ENCODE measurements around the gene ZNF618.

The ZNF618 gene

GRCh38 chr9:113935677-113936380 lies 59.7 kb downstream of the ZNF618 start:
- no peak for DNase-seq

GRCh38 chr9:113940077-113940476 lies 64.0 kb downstream of the ZNF618 start:
- no peak for DNase-seq

DNA sequence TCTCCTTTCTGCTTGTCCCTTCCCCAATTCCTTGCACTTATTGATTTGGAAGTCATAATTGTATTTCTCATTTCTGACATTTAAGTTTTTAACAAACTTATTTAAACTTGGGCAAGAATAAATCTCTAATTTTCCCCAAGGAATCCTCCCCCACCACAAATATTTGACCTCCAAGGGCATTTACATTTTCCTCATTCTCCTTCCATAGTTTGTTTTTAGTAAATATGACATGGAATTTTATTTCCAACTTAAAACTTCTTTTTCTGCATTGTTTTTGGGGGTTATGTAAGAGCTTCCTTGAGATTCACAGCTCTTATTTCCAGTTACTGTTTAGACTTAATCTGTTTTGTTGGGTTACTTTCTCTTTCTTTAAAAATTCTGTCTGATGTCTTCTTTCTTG lies 64.9 kb downstream of the ZNF618 start:
- DNase-seq, result no peak

DNA sequence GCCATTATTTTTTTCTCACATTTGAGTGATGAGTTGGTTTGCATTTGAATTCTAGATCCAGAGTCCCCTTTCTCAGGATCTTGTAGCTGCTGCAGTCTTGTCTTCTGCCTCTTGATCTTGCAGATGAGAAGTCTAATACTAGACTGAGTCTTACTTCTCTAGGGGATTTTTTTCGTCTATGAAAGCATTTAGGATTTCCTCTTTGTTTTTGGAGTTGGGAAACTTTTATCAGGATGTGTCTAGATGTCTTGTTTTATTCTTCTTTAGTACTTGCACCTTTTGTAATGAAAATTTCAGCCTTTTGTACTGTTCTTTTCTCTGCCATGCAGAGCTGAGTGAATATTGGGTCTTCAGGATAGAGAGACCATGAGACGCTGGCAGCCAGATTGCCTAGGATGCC lies 65.4 kb downstream of the ZNF618 start:
- no peak for DNase-seq

DNA sequence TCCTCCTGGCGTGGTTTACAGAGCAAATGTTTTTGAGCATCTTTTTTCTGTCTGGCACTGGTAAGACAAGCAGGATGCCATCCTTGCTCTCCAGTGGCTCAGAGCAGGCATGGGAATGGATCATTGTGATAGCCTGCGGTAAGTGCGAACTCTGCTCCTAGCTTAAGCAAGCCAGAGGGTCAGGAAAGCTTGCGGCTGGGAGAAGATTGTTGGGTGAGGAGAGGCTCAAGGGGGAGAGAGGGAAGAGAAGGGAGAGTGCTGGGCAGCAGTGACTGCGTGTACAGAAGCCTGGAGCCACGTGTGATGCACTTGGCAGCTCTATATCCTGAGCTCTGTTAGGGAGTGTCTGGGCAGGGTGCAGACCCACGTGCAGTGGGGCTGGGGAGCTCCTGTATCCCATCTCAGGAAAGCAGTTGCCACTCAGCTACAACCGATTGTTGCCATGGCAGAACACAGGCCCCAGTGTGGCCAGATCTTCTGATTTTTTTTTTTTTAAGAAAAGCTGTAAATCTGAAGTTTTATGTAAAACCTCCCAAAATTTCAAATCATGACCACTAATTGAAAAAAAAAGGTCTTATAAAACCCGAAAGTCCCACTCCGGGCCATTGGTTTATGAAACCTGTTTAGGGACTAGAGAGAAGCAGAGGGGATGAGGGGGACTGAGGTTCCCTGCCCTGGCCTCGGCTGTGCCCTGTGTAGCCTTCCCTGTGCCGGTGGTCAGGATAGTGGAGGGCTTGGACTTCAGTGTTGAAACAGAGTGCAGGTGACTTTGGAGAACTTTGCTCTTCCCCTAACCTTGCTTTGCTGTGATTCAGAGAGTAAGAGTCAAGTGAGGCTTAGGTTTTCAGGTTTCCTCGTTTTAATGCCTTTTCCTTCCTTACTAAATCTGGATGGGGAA lies 67.3 kb downstream of the ZNF618 start:
- DNase-seq, result no peak

DNA sequence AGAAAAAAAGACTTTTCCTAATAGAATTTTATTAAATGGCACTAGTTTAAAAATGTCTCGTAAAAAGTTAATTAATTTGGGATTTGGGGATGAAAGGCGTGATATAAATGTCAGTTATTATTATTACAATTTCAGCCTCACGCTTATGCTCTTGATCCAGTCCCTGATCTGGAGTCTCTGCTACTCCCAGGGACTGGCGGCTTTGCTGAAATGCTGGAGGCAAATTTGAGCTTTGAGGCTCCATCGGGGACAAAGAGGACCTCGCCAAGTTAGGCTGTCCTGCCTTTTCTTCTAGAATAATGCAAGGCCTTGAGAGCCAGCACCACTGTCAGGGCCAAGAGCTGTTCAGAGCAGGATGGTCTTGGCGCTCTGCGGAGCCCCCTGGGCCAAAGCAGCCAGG lies 69.7 kb downstream of the ZNF618 start:
- DNase-seq, result no peak

GRCh38 chr9:113946496-113947115 lies 70.5 kb downstream of the ZNF618 start:
- no peak for DNase-seq

DNA sequence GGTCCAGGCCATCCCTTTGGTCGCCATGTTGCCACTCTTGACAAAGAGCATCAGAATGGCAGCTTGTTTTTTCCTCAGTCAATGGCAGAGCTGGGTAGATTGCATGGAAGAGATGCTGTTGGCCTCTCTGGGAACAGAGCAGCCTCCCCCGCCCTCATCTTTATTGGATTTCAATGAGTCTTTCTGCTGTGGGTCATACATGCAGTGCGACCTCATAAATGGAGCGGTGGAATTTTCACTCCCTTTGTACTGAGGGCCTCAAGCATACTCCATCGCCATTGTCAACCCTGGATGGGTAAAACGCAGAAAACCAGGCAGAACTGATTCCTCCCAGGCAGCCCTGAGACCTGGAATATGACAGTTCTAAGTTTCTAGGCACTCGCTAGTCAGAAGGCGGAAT lies 71.8 kb downstream of the ZNF618 start:
- no peak for DNase-seq

GRCh38 chr9:113948891-113949570 lies 72.9 kb downstream of the ZNF618 start:
- no peak for DNase-seq

DNA sequence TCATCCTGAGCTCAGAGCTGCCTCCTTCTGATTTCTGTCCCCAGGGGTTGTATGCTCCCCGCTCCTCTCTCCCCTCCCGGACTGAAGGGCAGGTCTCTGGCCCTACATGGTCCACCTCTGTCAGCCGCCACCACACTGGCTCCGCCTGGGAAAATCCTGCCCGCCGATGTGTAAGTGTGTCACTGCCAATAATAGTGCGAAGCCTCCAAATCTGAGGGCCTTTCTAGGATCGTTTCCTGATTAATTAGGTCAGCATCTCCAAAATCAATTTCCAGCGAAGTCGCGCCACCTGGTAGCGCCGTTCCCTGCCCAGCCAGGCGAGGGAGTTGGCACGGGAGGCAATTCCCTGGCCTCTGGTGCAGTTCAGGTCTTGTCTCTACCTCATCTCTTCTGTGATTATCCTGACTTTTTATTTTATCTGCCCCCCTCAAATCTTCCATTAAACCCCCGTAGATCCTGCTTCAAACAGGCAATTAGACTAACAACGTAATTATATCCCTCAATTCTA lies 73.5 kb downstream of the ZNF618 start:
- DNase-seq, result no peak

- no peak for DNase-seq
Observed at GRCh38 chr9:113950195-113951031, 74.3 kb downstream of the ZNF618 start.

DNA sequence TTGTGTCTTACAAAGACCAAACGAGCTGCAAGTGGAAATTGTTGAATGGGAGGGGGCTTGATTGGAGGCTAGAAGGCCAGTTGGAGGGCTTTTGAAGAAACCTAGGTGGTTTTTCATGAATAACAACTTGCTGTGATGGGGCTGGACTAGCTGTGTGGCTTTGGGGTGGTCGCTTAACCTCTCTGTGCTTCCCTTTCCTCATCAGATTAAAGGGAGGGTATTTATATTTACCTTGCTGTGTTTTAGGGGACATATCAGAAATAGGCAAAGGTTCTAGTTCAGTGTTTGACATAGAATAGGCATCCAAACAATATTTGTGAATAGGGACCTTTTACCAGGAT lies 74.9 kb downstream of the ZNF618 start:
- no peak for DNase-seq

- DNase-seq, result no peak
Observed at GRCh38 chr9:113952676-113953075, 76.6 kb downstream of the ZNF618 start.

DNA sequence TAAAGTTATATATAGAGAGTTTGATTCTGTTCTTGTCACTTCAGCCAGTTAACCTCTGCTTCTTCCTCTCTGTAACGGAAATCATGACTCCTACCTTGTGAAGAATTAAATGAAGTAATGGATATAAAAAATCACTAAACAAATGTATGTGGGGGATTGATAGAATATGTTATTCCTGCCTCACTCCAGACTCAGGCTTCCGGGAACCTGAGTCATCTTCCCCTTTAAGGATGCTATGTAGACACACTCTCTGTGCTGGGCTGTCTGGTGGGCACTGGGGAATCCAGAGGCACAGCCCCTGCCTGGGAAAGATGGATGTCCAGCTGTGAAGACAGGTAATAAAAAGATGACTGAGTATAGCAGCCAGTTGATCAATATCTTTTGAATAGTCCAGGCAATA lies 77.4 kb downstream of the ZNF618 start:
- DNase-seq, result no peak

- no peak for DNase-seq
Observed at GRCh38 chr9:113954591-113954990, 78.5 kb downstream of the ZNF618 start.

- no peak for DNase-seq
Observed at GRCh38 chr9:113955076-113955752, 79.1 kb downstream of the ZNF618 start.

DNA sequence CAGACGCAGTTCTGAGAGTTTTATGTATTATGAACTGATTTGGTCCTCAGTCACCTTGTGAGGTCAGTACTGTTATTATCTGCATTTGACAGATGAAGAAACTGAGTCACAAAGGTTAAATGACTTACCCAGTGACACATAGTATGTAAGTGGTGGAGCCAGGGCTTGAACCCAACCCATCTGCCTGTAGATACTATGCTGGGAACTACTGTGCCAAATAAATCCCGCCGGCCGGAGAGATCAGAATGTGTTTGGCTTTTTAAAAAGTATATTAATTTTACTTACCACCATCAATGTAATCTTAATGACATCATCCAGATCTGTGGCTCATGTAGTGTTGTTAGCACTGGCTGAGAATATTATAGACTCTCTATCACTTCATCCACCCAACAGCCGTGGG lies 80.8 kb downstream of the ZNF618 start:
- DNase-seq, result no peak

DNA sequence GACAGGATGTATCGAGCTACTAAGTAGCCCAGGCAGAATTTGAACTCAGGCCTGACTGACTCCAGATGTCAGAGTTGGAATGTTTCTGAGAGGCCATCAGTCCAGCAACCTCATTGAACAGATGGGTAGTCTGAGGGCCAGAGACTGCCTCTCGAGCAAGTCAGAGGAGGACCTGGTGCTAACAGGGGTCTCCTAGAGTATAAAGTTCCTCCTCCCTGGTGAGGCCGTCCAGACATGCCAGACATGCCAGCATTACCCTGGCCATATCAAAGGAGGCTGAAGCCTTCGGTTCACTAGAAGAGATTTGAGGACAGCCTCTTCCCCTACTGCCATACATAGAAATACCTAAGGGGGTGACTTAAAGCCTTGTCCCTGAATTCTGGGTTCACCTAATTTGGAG lies 81.2 kb downstream of the ZNF618 start:
- DNase-seq, result no peak

GRCh38 chr9:113957821-113958341 lies 81.8 kb downstream of the ZNF618 start:
- DNase-seq, result no peak

DNA sequence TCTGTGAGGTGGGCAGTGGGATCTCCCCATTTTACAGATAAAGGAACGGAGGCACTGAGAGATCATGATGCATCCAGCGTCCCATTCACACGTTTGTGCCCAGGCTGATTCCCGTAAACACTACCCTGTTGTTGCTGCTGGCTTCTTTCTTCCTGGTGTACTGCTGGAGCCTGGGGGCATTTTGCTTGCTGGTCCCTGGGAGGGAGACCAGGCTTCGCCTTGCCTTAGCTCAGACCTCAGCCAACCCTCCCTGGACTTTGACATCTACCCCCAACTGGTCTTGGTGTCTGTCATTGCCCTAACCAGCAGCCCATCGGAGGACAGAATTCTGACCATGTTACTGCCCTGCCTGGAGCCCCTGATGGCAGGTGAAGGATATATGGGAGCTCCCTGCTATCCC lies 82.4 kb downstream of the ZNF618 start:
- no peak for DNase-seq

DNA sequence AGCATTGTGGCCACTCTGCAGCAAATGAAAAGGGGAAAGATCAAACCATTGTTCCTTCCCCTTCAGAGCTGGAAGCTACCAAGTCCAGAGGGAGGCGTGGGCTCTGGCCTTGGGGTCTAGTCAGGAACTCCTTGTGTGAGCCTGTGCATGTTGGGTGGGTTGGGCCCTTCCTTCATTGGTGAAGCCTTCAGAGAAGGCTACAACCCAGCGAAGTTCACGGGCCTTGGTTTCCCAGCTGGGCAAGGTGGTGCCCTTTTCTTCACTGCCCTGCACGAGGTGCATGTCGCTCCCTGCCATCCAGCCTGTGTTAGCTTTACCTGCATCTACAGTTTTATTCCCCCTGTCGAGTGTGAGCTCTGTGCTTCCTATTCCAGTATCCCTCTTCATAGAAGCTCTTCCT lies 84.7 kb downstream of the ZNF618 start:
- no peak for DNase-seq
